KMS-11 (cell line): ENCODE measurements around the gene RAPGEF1.

Source experiments
- H2AFZ ChIP-seq: fragments of 200-600 bp; sonication (generic); 2 replicates; pipeline ENCODE4 v1.6.1; 2016; ENCODE audit warnings: antibody characterized with exemption, mixed run types, low read depth
- H3K27ac ChIP-seq: fragments of 200-600 bp; sonication (generic); 2 replicates; pipeline ENCODE4 v1.6.1; 2016; ENCODE audit warnings: mild to moderate bottlenecking, mixed run types
- H3K27me3 ChIP-seq: fragments of 200-600 bp; sonication (generic); 2 replicates; pipeline ENCODE4 v1.6.1; 2017; ENCODE audit warnings: mild to moderate bottlenecking, low read depth, mixed run types, moderate library complexity; ENCODE audit not compliant: insufficient read depth
- H3K36me3 ChIP-seq: fragments of 200-600 bp; sonication (generic); 2 replicates; pipeline ENCODE4 v1.6.1; 2017; ENCODE audit warnings: mild to moderate bottlenecking, mixed run types; ENCODE audit not compliant: insufficient read depth
- H3K4me1 ChIP-seq: fragments of 200-600 bp; sonication (generic); 2 replicates; pipeline ENCODE4 v1.6.1; 2016; ENCODE audit warnings: mild to moderate bottlenecking, low read depth, mixed run types; ENCODE audit not compliant: poor library complexity, severe bottlenecking
- H3K4me2 ChIP-seq: fragments of 200-600 bp; sonication (generic); 2 replicates; pipeline ENCODE4 v1.7.0; 2016; ENCODE audit warnings: mild to moderate bottlenecking, mixed run types
- H3K4me3 ChIP-seq: fragments of 200-600 bp; sonication (generic); IDR thresholded peaks from 2 replicates; pipeline ENCODE4 v1.6.1; 2017; ENCODE audit warnings: low read depth, low read length, mixed read lengths; ENCODE audit not compliant: insufficient read depth
- H3K79me2 ChIP-seq: fragments of 200-600 bp; sonication (generic); 2 replicates; pipeline ENCODE4 v1.6.1; 2016; ENCODE audit warnings: low read depth, mixed run types; ENCODE audit not compliant: insufficient read depth
- H3K9ac ChIP-seq: fragments of 200-600 bp; sonication (generic); 2 replicates; pipeline ENCODE4 v1.6.1; 2016; ENCODE audit warnings: mild to moderate bottlenecking, mixed run types
- H4K20me1 ChIP-seq: fragments of 200-600 bp; sonication (generic); 2 replicates; pipeline ENCODE4 v1.6.1; 2016; ENCODE audit warnings: mild to moderate bottlenecking, mixed run types; ENCODE audit not compliant: insufficient read depth
- TF ChIP-seq, protein P1 (sequence below): fragments of 200-600 bp; sonication (generic); conservative IDR thresholded peaks from 2 replicates; pipeline ENCODE4 v1.6.1; 2017; ENCODE audit warnings: low read depth, mild to moderate bottlenecking, antibody characterized with exemption, low read length, moderate library complexity, mixed read lengths

Gene RAPGEF1

GRCh38 chr9:131587906-131588305, 152.0 kb downstream of the RAPGEF1 start:
- Histone ChIP-seq H3K27me3 (no peaks in the 10 kb centered on the region), H3K4me3 (no peak overlapping the region), H3K9ac (no peak overlapping the region), H4K20me1 (no peaks in the 10 kb centered on the region), H2AFZ (no peak overlapping the region), H3K79me2 (no peaks in the 10 kb centered on the region), H3K4me2 (no peak overlapping the region), H3K27ac (no peak overlapping the region), H3K36me3 (peaks cover 3% of the 10 kb centered on the region; the same call in 1 of the 2 replicates), H3K4me1 (no peaks in the 10 kb centered on the region)
- TF ChIP-seq, protein P1, sequence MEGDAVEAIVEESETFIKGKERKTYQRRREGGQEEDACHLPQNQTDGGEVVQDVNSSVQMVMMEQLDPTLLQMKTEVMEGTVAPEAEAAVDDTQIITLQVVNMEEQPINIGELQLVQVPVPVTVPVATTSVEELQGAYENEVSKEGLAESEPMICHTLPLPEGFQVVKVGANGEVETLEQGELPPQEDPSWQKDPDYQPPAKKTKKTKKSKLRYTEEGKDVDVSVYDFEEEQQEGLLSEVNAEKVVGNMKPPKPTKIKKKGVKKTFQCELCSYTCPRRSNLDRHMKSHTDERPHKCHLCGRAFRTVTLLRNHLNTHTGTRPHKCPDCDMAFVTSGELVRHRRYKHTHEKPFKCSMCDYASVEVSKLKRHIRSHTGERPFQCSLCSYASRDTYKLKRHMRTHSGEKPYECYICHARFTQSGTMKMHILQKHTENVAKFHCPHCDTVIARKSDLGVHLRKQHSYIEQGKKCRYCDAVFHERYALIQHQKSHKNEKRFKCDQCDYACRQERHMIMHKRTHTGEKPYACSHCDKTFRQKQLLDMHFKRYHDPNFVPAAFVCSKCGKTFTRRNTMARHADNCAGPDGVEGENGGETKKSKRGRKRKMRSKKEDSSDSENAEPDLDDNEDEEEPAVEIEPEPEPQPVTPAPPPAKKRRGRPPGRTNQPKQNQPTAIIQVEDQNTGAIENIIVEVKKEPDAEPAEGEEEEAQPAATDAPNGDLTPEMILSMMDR = no peak

GRCh38 chr9:131587331-131587730, 152.5 kb downstream of the RAPGEF1 start:
- no peaks in the 10 kb centered on the region for H3K79me2 ChIP-seq
- TF ChIP-seq, protein P1 = no peak
- no peak overlapping the region for H3K4me2 ChIP-seq
- H4K20me1 ChIP-seq = no peaks in the 10 kb centered on the region
- no peak overlapping the region for H3K4me3 ChIP-seq
- H3K9ac ChIP-seq = no peak overlapping the region
- H3K4me1 ChIP-seq = no peaks in the 10 kb centered on the region
- H2AFZ ChIP-seq = no peak overlapping the region
- peaks cover 3% of the 10 kb centered on the region; the same call in 1 of the 2 replicates for H3K36me3 ChIP-seq
- H3K27me3 ChIP-seq = no peaks in the 10 kb centered on the region
- H3K27ac ChIP-seq = no peak overlapping the region

DNA sequence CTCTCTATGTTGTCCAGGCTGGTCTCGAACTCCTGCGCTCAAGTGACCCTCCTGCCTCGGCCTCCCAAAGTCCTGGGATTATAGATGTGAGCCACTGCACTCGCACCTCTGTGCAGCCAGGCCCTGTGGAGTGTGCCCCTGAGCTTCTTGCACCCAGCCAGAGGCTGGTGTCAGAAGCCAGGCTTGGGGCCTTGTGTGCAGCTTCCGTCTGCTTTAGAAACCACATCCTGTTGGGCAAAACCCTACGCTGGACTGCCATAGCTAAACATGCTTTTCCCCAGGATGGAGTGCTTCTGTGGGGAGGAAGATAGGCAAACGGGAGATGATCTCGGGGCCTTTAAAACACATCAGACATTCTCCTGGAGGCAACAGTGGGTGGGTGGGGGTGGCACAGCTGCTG, 154.5 kb downstream of the RAPGEF1 start:
- TF ChIP-seq, protein P1 = no peak
- H3K27me3 ChIP-seq = no peaks in the 10 kb centered on the region
- no peak overlapping the region for H3K4me2 ChIP-seq
- H3K27ac ChIP-seq = no peak overlapping the region
- H3K79me2 ChIP-seq = no peaks in the 10 kb centered on the region
- no peak overlapping the region for H3K4me3 ChIP-seq
- peaks cover 3% of the 10 kb centered on the region; the same call in 1 of the 2 replicates for H3K36me3 ChIP-seq
- no peaks in the 10 kb centered on the region for H3K4me1 ChIP-seq
- no peaks in the 10 kb centered on the region for H4K20me1 ChIP-seq
- H2AFZ ChIP-seq = no peak overlapping the region
- H3K9ac ChIP-seq = no peak overlapping the region

- Histone ChIP-seq H3K9ac (no peak overlapping the region), H3K36me3 (peaks cover 3% of the 10 kb centered on the region; the same call in 1 of the 2 replicates), H3K27me3 (no peaks in the 10 kb centered on the region), H3K4me3 (no peak overlapping the region), H3K79me2 (no peaks in the 10 kb centered on the region), H3K27ac (no peak overlapping the region), H4K20me1 (no peaks in the 10 kb centered on the region), H2AFZ (no peak overlapping the region), H3K4me2 (no peak overlapping the region), H3K4me1 (no peaks in the 10 kb centered on the region)
- TF ChIP-seq, protein P1 = no peak
Observed at GRCh38 chr9:131584858-131585257, 155.0 kb downstream of the RAPGEF1 start.
